GM10847 (cell line): ENCODE measurements around the gene DPF3.

Source experiments
- POLR2A ChIP-seq: IDR thresholded peaks from 2 replicates; pipeline ENCODE4 v1.6.1; 2011; ENCODE audit not compliant: insufficient read length; ENCODE audit errors: extremely low read depth

The DPF3 gene

GRCh38 chr14:72610831-72611200 is 283.1 kb downstream of the DPF3 start:
- no peak for TF ChIP-seq POLR2A

GRCh38 chr14:72610096-72610830 is 283.6 kb downstream of the DPF3 start:
- TF ChIP-seq POLR2A = no peak

GRCh38 chr14:72609205-72609916 is 284.5 kb downstream of the DPF3 start:
- TF ChIP-seq POLR2A = no peak

GRCh38 chr14:72608391-72609204 is 285.3 kb downstream of the DPF3 start:
- TF ChIP-seq POLR2A = no peak

- no peak for TF ChIP-seq POLR2A
Measured at GRCh38 chr14:72607386-72608130, 286.3 kb downstream of the DPF3 start.

GRCh38 chr14:72606879-72607278 is 287.0 kb downstream of the DPF3 start:
- TF ChIP-seq POLR2A = no peak

GRCh38 chr14:72605921-72606220 is 288.0 kb downstream of the DPF3 start:
- TF ChIP-seq POLR2A = no peak

- no peak for TF ChIP-seq POLR2A
Measured at GRCh38 chr14:72605096-72605920, 288.6 kb downstream of the DPF3 start.

GRCh38 chr14:72604133-72604532 is 289.8 kb downstream of the DPF3 start:
- TF ChIP-seq POLR2A = no peak

- TF ChIP-seq POLR2A = no peak
Measured at GRCh38 chr14:72603639-72604038, 290.3 kb downstream of the DPF3 start.

- TF ChIP-seq POLR2A = no peak
Measured at GRCh38 chr14:72600551-72601330, 293.2 kb downstream of the DPF3 start.

GRCh38 chr14:72599579-72600470 is 294.1 kb downstream of the DPF3 start:
- no peak for TF ChIP-seq POLR2A

GRCh38 chr14:72598306-72598705 is 295.6 kb downstream of the DPF3 start:
- no peak for TF ChIP-seq POLR2A
